HUDEP-2 (cell line): Measurements from ENCODE around the gene ZBTB17.
"Not testable (repeated sequence)": the region's sequence is repeated elsewhere in the genome, so short reads cannot be mapped to it uniquely, and the experiment has no call there.

Source experiments
- DNase-seq, 76 experiments: peaks; one replicate each; lab custom pipeline; 2025; ENCODE audit not compliant: unreplicated experiment in 76 of 76; lab: John Stamatoyannopoulos, UW

The ZBTB17 gene

GRCh38 chr1:15991427-15992186, 15.7 kb upstream of the ZBTB17 start:
- DNase-seq, result no peak

GRCh38 chr1:15989776-15990175, 13.9 kb upstream of the ZBTB17 start:
- DNase-seq, result peak in 20 of 76 experiments; percentile 1 to 33 (median 13)

GRCh38 chr1:15988856-15989736, 13.2 kb upstream of the ZBTB17 start:
- DNase-seq, result no peak

GRCh38 chr1:15985611-15986297, 9.9 kb upstream of the ZBTB17 start:
- DNase-seq, result no peak

GRCh38 chr1:15983275-15983674, 7.4 kb upstream of the ZBTB17 start:
- DNase-seq, result no peak

- DNase-seq, result no peak
Observed at GRCh38 chr1:15981679-15982078, 5.8 kb upstream of the ZBTB17 start.

GRCh38 chr1:15977947-15978346, 2.0 kb upstream of the ZBTB17 start:
- not testable (repeated sequence) for DNase-seq

GRCh38 chr1:15975358-15975804, 520 bp downstream of the ZBTB17 start:
- peak in 58 of 76 experiments; percentile 11 to 78 (median 52) for DNase-seq

GRCh38 chr1:15974855-15975254, 1.0 kb downstream of the ZBTB17 start:
- no peak for DNase-seq

GRCh38 chr1:15973772-15974171, 2.1 kb downstream of the ZBTB17 start:
- no peak for DNase-seq

GRCh38 chr1:15972409-15972808, 3.5 kb downstream of the ZBTB17 start:
- DNase-seq, result no peak

GRCh38 chr1:15970911-15971310, 5.0 kb downstream of the ZBTB17 start:
- DNase-seq, result no peak

GRCh38 chr1:15969321-15969880, 6.5 kb downstream of the ZBTB17 start:
- no peak for DNase-seq

- DNase-seq, result no peak
Observed at GRCh38 chr1:15968172-15968571, 7.7 kb downstream of the ZBTB17 start.

GRCh38 chr1:15966956-15967344, 9.0 kb downstream of the ZBTB17 start:
- DNase-seq, result no peak

GRCh38 chr1:15966081-15966955, 9.6 kb downstream of the ZBTB17 start:
- no peak for DNase-seq

- no peak for DNase-seq
Observed at GRCh38 chr1:15965228-15965767, 10.6 kb downstream of the ZBTB17 start.

GRCh38 chr1:15963968-15964648, 11.8 kb downstream of the ZBTB17 start:
- DNase-seq, result no peak

- no peak for DNase-seq
Observed at GRCh38 chr1:15963363-15963967, 12.4 kb downstream of the ZBTB17 start.
